NCI-H146 treated with DMSO at 0.1 percent for 48 hours (cell line): Measurements from ENCODE around the gene PHIP.
"Not testable (repeated sequence)": the region's sequence is repeated elsewhere in the genome, so short reads cannot be mapped to it uniquely, and the experiment has no call there.

Experiments used
- DNase-seq: peaks from one replicate; lab custom pipeline; 2025; ENCODE audit not compliant: unreplicated experiment; lab: John Stamatoyannopoulos, UW

PHIP gene

GRCh38 chr6:79078075-79078969, at the start of gene PHIP:
Gene PHIP, minus strand, starts transcription at chr6:79078254. Its CDS starts 186 bp downstream, at chr6:79078068.
- DNase-seq: peak; percentile 82

- DNase-seq: no peak
These were observed 49.6 kb upstream of the PHIP start for GRCh38 chr6:79127660-79128059.

GRCh38 chr6:79119217-79119616, 41.2 kb upstream of the PHIP start:
- no peak for DNase-seq

GRCh38 chr6:79117752-79118151, 39.7 kb upstream of the PHIP start:
- no peak for DNase-seq

- no peak for DNase-seq
These were observed 37.6 kb upstream of the PHIP start for GRCh38 chr6:79115553-79116182.

- DNase-seq: no peak
These were observed 33.5 kb upstream of the PHIP start for GRCh38 chr6:79111549-79111948.

- no peak for DNase-seq
These were observed 23.1 kb upstream of the PHIP start for GRCh38 chr6:79101164-79101563.

GRCh38 chr6:79100304-79100703, 22.2 kb upstream of the PHIP start:
- DNase-seq: no peak

- DNase-seq: no peak
These were observed 16.9 kb upstream of the PHIP start for GRCh38 chr6:79094938-79095337.

GRCh38 chr6:79091801-79092200, 13.7 kb upstream of the PHIP start:
- not testable (repeated sequence) for DNase-seq

GRCh38 chr6:79089552-79090404, 11.7 kb upstream of the PHIP start:
- no peak for DNase-seq

GRCh38 chr6:79084693-79085092, 6.6 kb upstream of the PHIP start:
- DNase-seq: no peak

GRCh38 chr6:79082304-79082703, 4.2 kb upstream of the PHIP start:
- no peak for DNase-seq

GRCh38 chr6:79081663-79082062, 3.6 kb upstream of the PHIP start:
- no peak for DNase-seq

GRCh38 chr6:79079561-79080041, 1.5 kb upstream of the PHIP start:
- DNase-seq: peak; percentile 39

- peak; percentile 66 for DNase-seq
These were observed 359 bp downstream of the PHIP start for GRCh38 chr6:79077715-79078074.

GRCh38 chr6:79076782-79077641, 1.0 kb downstream of the PHIP start:
- peak; percentile 60 for DNase-seq

GRCh38 chr6:79076160-79076559, 1.9 kb downstream of the PHIP start:
- no peak for DNase-seq

GRCh38 chr6:79073888-79074287, 4.2 kb downstream of the PHIP start:
- DNase-seq: no peak

GRCh38 chr6:79072640-79073181, 5.3 kb downstream of the PHIP start:
- DNase-seq: no peak
